Measurements from ENCODE around the gene LAMA3.

DNA sequence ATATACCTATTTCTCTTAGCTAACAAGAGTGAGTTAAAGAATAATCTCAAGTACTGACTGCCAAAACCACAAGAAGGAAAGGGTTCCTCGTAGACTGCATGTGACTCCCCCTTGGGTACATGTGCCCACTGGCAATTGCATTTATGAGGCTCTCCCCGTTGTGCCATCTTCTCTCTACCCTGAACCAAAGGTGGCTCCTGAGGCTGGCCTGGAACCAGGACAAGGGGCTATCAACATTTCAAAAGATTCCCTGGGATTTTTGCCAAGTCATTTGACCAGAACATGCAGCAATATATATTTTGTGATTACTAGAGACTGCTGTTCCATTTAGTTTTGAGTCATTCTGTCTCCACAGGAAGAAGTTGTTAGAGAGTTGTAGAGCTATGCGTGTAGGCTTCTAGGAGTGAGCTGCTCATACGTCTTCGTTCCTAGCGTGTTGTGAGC is 45.8 kb downstream of the LAMA3 start:
- TF ChIP-seq ZNF561 (tag by site-specific recombination; IDR thresholded peaks at IDR 0.05; ENCODE audit: borderline replicate concordance) (no peak), ZNF302 (tag by site-specific recombination; IDR thresholded peaks at IDR 0.05; ENCODE audit: low read depth) (no peak), TCF7L2 (IDR thresholded peaks at IDR 0.05; ENCODE audit: borderline replicate concordance, low read depth, low read length) (no peak), ZNF654 (tag by site-specific recombination; IDR thresholded peaks at IDR 0.05; ENCODE audit: low read depth) (no peak), ZBTB20 (tag by site-specific recombination; IDR thresholded peaks at IDR 0.05) (no peak), KLF16 (tag by site-specific recombination; IDR thresholded peaks at IDR 0.05) (no peak), ZNF174 (tag by site-specific recombination; IDR thresholded peaks at IDR 0.05) (no peak)
- TF ChIP-seq, protein P1, sequence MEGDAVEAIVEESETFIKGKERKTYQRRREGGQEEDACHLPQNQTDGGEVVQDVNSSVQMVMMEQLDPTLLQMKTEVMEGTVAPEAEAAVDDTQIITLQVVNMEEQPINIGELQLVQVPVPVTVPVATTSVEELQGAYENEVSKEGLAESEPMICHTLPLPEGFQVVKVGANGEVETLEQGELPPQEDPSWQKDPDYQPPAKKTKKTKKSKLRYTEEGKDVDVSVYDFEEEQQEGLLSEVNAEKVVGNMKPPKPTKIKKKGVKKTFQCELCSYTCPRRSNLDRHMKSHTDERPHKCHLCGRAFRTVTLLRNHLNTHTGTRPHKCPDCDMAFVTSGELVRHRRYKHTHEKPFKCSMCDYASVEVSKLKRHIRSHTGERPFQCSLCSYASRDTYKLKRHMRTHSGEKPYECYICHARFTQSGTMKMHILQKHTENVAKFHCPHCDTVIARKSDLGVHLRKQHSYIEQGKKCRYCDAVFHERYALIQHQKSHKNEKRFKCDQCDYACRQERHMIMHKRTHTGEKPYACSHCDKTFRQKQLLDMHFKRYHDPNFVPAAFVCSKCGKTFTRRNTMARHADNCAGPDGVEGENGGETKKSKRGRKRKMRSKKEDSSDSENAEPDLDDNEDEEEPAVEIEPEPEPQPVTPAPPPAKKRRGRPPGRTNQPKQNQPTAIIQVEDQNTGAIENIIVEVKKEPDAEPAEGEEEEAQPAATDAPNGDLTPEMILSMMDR (tag by site-specific recombination; IDR thresholded peaks at IDR 0.05) = no peak
